ENCODE results near the gene TRIM26. TPM values are rescaled to one million over a fixed set of nuclear protein-coding genes. Genes with fewer than 3 reads are reported as not detected.

TRIM26 gene
- total and polyA plus RNA-seq, 2 of the 13 experiments (the other 11 are each of a cell fraction or from before 2014, with no cell fraction given), result 27.1 to 38.7 TPM

GRCh38 chr6:30206799-30207618 is 6.2 kb downstream of the TRIM26 start (continued):
- no peak for TF ChIP-seq SRSF1 (optimal IDR thresholded peaks at IDR 0.05; ENCODE audit: low read depth, low read length)
- TF ChIP-seq ZNF143 (CRISPR knock-in tag; IDR thresholded peaks at IDR 0.05), result 0 out of 2 replicates have a peak, but pooled peaks have one; percentile 15
- TF ChIP-seq ZNF577 (CRISPR knock-in tag; IDR thresholded peaks at IDR 0.05; ENCODE audit: borderline replicate concordance, low read depth), result no peak
- TF ChIP-seq NAIF1 (CRISPR knock-in tag; IDR thresholded peaks at IDR 0.05; ENCODE audit: borderline replicate concordance), result no peak; the same call in 1 of the 2 replicates
- no peak; the same call in 1 of the 2 replicates for TF ChIP-seq CC2D1A (CRISPR knock-in tag; IDR thresholded peaks at IDR 0.05)
- TF ChIP-seq SNRNP70 (IDR thresholded peaks at IDR 0.05; ENCODE audit: low read depth, low read length), result no peak
- TF ChIP-seq IKZF1 (IDR thresholded peaks at IDR 0.05), result no peak
- TF ChIP-seq, protein P1, sequence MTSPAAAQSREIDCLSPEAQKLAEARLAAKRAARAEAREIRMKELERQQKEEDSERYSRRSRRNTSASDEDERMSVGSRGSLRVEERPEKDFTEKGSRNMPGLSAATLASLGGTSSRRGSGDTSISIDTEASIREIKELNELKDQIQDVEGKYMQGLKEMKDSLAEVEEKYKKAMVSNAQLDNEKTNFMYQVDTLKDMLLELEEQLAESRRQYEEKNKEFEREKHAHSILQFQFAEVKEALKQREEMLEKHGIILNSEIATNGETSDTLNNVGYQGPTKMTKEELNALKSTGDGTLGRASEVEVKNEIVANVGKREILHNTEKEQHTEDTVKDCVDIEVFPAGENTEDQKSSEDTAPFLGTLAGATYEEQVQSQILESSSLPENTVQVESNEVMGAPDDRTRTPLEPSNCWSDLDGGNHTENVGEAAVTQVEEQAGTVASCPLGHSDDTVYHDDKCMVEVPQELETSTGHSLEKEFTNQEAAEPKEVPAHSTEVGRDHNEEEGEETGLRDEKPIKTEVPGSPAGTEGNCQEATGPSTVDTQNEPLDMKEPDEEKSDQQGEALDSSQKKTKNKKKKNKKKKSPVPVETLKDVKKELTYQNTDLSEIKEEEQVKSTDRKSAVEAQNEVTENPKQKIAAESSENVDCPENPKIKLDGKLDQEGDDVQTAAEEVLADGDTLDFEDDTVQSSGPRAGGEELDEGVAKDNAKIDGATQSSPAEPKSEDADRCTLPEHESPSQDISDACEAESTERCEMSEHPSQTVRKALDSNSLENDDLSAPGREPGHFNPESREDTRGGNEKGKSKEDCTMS (CRISPR knock-in tag; conservative IDR thresholded peaks at IDR 0.05), result no peak
- TF ChIP-seq ZNF124 (CRISPR knock-in tag; IDR thresholded peaks at IDR 0.05), result 0 out of 2 replicates have a peak, but pooled peaks have one; percentile 23
- TF ChIP-seq MAFF (IDR thresholded peaks at IDR 0.05; ENCODE audit: low read depth, low read length), result no peak
- no peak for TF ChIP-seq PBX2 (CRISPR knock-in tag; IDR thresholded peaks at IDR 0.05)
- no peak for TF ChIP-seq SNAI1 (CRISPR knock-in tag; IDR thresholded peaks at IDR 0.05; ENCODE audit: borderline replicate concordance)
- TF ChIP-seq ZNF44 (CRISPR knock-in tag; IDR thresholded peaks at IDR 0.05), result no peak; the same call in none of the 2 replicates
- TF ChIP-seq ZNF350 (CRISPR knock-in tag; IDR thresholded peaks at IDR 0.05; ENCODE audit: borderline replicate concordance, low read depth), result peak; percentile 86
- TF ChIP-seq HNF4A (CRISPR knock-in tag; IDR thresholded peaks at IDR 0.05), result peak; percentile 96
- peak; percentile 76; the same call in 1 of the 2 replicates for TF ChIP-seq BRCA1 (CRISPR knock-in tag; IDR thresholded peaks at IDR 0.05)
- TF ChIP-seq KAT7 (CRISPR knock-in tag; IDR thresholded peaks at IDR 0.05; ENCODE audit: borderline replicate concordance), result peak; percentile 18; the same call in 1 of the 2 replicates
- TF ChIP-seq, protein P2, sequence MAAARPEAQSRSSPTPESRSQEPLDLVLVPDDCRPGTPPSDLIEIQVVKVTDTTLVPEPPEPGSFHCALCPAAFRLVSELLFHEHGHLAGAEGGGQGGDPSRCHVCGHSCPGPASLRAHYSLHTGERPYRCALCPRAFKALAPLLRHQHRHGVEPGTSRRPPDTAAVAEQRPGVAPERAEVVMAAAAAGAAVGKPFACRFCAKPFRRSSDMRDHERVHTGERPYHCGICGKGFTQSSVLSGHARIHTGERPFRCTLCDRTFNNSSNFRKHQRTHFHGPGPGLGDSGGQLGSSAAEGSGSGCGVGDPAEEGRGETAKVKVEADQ (CRISPR knock-in tag; IDR thresholded peaks at IDR 0.05; ENCODE audit: borderline replicate concordance), result no peak
- no peak for TF ChIP-seq NFRKB (IDR thresholded peaks at IDR 0.05)
- 0 out of 2 replicates have a peak, but pooled peaks have one; percentile 42 for TF ChIP-seq REL (CRISPR knock-in tag; conservative IDR thresholded peaks at IDR 0.05)
- TF ChIP-seq PATZ1 (CRISPR knock-in tag; IDR thresholded peaks at IDR 0.05), result peak; percentile 69
- TF ChIP-seq, protein P3, sequence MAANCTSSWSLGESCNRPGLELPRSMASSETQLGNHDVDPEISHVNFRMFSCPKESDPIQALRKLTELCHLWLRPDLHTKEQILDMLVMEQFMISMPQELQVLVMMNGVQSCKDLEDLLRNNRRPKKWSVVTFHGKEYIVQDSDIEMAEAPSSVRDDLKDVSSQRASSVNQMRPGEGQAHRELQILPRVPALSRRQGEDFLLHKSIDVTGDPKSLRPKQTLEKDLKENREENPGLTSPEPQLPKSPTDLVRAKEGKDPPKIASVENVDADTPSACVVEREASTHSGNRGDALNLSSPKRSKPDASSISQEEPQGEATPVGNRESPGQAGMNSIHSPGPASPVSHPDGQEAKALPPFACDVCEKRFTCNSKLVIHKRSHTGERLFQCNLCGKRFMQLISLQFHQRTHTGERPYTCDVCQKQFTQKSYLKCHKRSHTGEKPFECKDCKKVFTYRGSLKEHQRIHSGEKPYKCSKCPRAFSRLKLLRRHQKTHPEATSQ (CRISPR knock-in tag; IDR thresholded peaks at IDR 0.05; ENCODE audit: borderline replicate concordance), result peak; percentile 64; the same call in 1 of the 2 replicates
